ENCODE results near the gene DYTN.
"Not testable (repeated sequence)": the region's sequence is repeated elsewhere in the genome, so short reads cannot be mapped to it uniquely, and the experiment has no call there.

Gene DYTN, protein sequence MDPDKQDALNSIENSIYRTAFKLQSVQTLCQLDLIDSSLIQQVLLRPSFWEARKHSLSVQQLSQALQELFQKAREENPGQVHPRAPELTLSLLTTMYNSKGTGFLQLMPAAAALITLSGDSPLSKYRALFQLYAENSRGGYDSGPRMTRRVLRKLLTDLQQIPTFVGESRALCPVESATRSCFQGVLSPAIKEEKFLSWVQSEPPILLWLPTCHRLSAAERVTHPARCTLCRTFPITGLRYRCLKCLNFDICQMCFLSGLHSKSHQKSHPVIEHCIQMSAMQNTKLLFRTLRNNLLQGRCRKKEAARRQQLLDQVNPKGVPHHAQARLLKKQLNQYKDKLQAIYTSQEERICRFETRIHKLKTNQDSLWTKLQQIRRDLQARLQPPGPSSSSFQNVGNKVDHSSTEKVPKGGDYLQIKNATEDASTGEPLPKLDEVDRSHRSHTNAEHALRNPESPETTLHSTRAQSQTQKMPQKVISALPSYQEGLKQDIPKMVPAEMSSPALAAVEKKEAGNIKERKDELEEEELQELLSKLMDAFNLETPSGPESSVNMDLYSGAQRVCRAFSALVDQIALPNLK

DNA sequence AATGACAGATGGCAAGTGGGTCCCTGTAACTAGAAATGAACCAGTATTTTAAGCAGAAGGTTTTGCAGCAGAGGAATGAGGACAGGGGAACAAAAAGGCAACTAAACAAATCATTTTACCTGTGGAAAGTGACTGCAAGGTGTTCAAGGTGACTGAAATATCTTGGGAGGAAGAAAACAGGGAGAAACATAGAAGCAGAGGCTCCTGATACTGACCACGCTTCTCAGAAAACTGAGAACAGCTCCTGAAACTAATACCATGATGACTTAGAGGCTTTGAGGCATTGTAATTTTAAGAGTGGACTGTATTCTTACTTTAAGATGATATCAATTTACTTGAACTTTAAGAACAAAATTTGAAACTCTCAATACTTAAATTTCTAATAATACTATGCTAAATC is at the start of gene DYTN:
Gene DYTN (minus strand): TSS at position 101 of the 400 bp plus-strand sequence. CDS start 117 bp downstream, outside the sequence.
- no peak for DNase-seq (ENCODE audit: low spot score)

DNA sequence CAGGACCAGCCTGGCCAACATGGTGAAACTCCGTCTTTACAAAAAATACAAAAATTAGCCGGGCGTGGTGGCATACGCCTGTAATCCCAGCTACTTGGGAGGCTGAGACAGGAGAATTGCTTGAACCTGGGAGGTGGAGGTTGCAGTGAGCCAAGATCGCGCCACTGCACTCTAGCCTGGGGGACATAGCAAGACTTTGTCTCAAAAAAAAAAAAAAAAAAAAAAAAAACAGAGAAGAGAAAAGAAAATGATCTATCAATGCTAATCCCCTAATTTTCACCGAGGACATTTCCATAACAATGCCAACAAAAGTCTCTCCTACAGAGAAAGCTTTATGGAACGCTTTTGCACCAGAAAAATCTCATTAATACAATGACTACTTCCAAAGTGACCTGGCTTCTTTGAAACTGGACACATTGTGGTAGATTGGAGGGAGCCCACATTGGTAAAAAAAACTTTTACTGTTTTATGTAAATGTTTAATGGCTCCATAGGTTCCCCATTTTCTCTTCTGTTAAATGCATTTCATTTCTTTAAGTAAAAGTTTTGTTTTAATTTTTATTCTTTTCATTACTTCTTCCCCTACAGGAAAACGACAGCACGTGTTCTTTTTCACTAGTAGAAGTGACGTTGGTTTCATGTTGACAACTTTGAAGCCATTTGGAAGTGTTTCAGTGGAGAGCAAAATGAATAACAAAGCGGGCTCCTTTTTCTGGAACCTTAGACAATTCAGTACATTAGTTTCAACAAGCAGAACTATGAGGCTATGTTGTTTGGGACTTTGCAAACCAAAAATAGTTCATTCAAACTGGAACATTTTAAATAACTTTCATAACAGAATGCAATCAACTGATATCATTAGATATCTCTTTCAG is 48.1 kb upstream of the DYTN start:
- DNase-seq (ENCODE audit: low spot score) = no peak

DNA sequence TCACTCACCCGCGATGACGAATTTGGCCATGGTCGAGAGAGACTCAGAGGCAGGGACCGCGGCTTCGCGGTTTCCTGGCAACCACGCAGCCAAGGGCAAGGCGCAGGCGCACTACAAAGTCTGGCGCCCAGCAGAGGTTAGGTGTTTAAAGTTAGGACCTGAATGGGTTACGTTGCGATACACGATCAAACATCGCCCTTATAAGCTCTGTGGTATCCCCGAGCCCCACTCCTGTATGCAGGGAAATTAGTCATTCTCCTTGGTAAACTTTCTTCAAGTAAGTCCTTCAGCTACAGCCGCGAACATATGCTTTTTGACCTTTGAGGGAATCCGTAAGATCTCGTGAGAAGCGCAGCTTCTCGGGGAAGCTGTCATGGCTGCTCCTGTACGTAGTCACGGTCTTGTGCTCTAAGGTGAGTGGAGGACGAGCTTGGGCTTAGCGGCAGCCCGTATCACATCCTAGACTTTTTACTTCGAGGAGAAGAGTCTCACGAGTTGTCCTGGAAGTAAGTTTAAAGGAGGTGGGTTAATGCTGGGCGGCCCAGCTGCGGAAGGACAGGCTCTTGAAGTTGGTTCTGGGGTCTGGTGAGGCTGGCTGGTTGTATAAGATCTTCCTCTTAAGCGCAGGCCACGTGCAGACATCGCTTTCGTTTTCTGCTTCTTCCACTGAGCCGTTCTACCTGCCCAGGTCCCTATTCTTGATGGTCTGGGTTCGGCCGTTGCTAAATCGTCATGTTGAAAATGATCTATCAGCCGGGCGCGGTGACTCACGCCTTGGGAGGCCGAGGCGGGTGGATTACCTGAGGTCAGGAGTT is 47.3 kb upstream of the DYTN start, which contains the start of the genes FASTKD2 and MDH1B:
Gene FASTKD2 (plus strand): TSS at position 365 of the 815 bp plus-strand sequence. CDS start 1,088 bp downstream, outside the sequence.
Gene MDH1B (minus strand): TSS at position 87 of the 815 bp plus-strand sequence. CDS start 57 bp downstream, at position 30.
- DNase-seq (ENCODE audit: low spot score) = peak; percentile 88

DNA sequence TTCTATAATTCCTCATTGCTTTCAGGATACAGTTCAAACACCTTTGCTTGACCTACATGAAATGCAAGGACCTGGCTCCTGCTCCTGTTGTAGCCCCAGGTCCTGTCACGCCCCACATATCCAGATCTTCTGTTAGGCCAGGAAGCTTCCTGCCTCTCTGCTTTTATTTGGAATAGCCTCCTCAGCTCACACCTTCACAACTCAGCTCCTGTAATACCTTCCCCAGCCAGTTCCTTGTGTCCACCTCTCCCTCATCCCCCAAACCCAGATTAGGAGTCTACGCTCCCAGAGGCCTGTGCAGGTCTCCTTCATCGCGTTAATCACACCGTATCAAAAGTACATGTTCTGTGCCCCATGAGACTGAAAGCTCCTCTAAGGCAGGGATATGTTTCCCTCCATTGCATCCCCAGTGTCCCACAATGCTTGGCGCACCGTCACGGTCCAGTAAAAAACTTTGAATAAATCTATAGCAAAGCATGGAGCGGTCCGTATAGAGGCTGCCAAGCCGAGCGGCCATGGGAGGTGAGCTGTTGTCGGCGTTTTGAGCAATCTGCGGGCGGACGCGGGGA is 46.6 kb upstream of the DYTN start:
- DNase-seq (ENCODE audit: low spot score) = no peak

DNA sequence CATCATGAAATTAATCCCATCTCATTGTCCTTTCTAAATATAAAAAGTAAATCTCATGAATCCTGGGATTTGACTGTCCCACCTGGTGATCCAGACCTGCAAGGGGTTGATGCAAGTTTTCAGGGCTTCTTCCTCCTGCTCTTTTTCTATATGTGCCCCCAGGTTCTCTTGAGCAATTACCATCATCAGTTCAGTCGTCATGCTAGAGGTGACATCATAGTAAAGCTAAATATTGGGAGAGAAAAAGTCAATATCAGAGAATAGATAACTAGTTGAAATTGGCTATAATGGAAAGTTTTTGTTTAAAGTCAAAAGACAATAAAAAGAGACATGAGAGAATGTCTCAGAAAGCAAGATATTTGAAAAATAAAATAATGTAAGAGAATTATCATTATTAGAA is 38.6 kb upstream of the DYTN start:
- DNase-seq (ENCODE audit: low spot score) = no peak

DNA sequence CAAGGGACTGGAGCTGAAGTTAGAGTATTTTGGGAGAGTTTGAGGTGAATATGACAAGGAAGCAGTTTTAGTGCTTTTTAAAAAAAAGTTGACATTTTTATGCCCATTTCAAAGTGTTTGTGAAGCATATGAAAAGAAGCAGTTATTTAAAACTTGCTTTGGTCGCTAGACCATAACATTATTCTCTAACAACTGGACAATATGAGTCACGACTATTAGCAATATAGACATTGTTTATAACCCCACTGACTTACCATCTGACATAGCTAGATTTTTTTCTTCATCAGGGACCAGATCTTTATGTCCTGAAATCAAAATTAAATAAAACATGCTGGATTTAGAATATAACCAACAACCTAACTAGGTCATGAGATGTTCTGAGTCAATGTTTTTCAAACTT is 22.6 kb upstream of the DYTN start:
- no peak for DNase-seq (ENCODE audit: low spot score)

DNA sequence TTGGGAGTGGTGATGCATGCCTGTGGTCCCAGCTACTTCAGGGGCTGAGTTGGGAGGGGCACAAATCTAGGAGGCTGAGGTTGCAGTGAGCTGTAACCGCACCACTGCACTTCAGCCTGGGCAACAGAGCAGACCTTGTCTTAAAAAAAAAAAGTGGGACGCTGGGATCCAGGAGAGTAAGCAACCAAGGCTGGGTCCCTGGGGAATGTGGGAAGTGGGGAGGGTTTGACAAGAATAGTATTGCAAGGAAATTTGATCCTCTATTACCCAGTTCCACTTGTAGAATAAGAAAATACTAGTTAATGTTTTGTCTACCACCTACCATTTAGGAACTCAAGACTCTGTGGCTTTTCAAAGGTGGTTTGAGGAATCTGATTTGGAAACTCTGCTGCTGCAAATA is 21.1 kb upstream of the DYTN start:
- DNase-seq (ENCODE audit: low spot score) = no peak

DNA sequence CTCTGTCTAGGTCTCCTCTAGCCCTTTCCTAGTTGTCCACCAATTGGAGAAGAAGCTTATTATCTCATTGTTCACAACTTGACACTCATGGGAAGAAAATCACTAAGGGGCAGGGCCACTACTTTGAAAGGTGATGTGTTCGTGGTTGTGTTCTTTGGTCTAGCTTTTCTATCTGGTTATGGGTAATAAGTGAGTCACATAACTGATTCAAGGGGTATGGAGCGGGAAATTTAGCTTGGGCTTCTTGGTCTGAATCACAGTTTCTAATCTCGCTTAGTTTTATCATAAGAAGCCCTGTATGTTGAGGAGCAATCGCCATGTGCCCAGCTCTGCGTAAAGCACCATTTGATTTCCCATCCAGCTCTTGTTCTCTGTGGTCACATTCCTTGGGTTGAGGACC is 18.7 kb upstream of the DYTN start:
- no peak for DNase-seq (ENCODE audit: low spot score)

DNA sequence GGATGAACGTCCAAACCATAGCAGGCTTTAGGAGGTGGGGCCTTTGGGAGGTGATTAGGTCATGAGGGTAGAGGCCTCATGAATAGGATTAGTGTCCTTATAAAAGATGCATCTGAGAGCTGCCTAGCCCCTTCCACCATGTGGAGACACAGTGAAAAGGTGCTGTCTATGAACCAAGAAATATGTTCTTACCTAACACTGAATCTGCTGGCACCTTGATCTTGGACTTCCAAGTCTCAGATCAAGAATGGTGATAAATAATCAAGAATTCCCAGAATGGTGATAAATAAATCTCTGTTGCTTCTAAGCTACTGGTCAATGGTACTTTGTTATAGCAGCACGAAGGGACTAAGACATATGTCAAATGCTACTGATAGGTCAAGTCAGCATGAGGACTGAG is 15.1 kb upstream of the DYTN start:
- DNase-seq (ENCODE audit: low spot score) = no peak

DNA sequence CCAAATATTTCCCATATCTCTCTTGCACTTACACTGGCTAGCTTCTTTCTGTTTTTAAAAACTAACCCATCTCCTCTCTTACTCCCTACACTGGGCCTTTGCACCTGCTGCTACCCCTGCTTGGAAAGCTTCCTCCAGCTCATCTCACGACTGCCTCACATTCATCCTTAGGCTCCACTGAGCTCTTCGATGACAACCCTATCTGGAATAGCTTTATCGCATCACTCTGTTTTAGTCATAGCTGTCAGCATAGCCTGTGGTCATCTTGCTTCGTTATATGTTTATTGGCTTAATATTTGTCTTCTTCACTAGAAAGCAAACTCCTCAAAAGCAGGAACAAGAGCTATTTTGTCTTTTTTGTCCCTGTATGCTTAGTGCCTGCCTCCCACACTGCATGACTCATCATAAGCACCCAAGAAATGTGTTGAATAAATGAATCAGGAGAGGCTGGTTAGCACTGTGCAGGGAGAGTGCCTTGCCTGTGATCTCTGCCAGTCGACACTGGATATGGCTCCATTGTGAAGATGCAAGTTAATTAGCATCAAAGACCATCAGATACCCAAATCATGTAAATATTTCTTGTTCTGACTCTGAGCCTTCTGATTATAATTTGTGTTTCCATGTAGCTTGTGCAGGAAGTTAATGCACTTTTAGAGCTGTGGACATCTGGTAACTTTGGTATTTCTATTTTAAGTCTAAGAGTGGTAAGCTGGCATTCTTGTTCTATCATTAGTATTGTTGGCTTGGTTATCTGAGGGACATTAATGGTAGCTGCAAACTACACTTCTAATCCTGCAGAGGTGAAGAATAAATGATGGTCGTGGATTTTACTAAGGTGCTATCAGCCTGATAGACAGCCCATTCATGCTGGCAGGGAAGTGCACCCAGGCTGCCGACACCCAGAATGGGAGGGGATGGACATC is 10.3 kb upstream of the DYTN start:
- DNase-seq (ENCODE audit: low spot score) = no peak

DNA sequence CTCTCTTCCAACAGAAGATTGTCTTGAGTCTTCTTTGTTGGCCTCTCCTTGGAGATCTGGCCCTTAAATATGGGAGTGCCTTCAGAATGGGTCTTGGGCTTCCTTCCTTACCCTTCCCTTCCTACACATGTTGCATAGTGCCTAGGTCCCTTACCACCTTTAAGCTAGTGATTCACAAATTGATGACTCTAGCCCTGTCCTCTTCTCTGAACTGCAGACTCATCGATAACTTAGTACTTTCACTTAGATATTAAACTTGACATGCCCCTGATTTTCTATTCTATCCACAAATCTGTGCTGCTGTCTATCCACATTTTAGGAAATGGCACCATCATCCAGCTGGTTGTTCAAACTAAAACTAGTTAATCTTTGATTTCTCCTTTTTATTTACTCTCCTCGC is 9.1 kb upstream of the DYTN start:
- DNase-seq (ENCODE audit: low spot score) = no peak

DNA sequence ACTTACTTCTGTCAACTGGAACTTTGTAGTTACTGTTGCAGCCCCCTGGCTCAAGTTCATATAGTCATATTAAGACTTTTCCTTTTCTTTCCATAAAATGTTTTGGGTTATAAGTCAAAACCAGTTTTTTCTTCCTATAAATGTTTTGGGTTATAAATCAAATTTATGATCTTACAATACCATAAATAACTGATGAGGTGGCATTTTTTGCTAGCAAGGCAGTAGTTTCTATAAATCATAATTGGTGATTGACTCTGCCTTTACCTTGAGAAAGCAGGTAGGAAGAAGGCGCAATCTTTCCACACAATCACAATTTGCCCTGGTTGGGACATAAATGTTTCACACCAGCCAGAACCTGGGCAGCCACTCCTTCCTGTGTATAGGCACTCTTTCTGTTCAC is 5.1 kb upstream of the DYTN start:
- no peak for DNase-seq (ENCODE audit: low spot score)

DNA sequence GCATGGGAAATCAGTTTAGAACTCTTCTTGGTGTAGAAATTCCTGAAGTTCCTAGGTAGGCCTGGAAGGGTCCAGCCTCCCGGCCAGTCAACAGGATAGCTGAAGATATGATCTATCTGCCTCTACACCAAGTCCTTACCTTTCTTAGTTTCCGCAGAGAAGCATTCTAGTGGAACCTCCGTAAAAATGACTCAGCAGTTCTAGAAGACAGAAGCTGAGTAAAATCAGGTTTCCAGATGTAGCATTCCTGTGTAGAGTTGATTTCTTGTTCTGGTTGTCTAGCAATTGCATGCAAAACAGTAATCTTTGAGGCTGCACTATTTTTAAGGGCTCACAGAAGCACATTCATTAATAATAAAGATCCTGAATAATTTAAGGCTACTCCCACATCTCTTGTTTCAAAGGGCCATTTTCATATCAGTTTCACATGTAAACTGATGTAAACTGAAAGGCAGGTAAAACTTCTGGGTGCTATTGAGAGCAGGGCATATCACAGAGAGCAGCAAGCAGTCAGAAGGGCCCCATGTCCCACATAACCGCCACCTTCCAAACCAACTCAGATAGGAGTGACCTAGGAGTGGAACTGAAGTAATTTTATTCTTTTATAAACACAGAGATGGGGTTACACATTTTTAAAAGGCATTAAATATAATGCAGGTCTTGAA is 3.2 kb upstream of the DYTN start:
- no peak for DNase-seq (ENCODE audit: low spot score)

DNA sequence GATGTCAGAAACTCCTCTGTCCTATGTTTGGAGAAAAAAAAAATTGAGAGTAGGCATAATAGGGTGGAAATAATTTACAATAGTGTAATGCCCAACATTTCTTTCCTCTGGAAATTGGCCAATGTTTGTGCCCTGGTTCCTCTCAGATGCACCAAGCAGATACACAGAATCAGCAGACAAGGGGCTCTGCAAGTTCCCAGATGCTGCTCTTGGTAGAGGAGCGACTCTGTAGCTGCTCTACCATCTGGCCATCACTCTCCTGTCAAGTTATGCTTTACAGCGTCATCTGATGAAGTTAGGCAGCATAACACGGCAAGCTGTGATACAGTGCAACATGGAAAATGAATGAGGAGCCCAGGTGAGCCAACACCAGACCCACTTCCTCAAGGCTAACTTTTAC is 1.6 kb downstream of the DYTN start:
- DNase-seq (ENCODE audit: low spot score) = no peak

DNA sequence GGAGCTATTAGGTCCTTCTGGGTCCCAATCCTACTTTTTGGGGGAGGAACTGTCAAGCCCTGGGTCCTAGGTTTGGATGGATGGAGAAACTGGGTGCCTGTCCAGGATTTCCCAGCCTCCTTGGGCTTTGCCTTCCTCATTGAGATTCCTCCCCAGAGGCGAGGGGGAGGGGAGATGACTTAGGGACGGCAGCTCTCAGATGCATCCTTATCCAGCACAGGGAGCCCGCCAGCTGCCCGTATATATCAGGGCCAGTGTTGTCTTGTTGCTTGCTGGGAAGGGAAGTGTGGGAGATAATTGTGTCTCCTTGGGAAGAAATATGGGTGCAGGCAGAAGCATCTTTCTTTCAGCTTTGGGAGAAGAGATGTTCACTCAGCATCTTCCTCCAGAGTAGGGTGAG is 3.0 kb downstream of the DYTN start:
- DNase-seq (ENCODE audit: low spot score) = not testable (repeated sequence)

DNA sequence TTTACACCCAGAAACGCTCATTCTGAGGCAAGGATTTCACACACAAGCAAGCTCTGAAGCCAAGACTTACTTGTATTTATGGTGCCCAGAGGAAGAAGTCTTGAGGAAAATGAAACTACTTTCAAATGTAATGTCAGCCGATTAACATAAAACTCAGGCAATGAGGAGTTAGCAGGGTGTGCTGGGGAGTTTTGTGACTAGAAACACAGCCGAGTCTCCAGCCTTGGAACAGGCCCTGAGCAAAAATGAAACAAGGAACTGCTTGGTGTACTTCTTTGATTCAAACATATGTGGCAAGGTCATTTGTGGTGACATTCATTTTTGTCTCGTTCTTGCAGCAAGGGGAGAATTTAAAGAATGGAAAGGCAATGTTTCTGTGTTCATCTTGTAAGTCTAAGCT is 4.5 kb downstream of the DYTN start:
- peak; percentile 23 for DNase-seq (ENCODE audit: low spot score)

DNA sequence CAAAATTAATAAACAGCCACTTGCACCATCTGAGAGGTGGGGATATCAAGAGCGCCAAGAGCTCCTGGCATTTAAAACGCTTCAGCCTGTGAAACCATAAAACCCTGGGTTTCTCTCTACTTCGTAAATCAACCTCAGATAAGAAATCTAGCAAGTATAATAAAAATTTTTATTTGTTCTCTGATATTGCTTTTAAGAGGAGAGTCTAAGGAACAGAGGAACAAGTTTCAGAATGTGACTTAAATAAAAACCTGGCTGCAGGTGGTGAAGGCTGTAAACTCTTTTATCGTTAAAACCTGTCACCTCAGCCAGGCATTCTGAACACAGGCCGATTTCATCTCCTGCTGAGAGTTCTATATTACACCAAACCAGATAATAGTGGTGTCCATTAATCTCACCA is 9.9 kb downstream of the DYTN start:
- no peak for DNase-seq (ENCODE audit: low spot score)

DNA sequence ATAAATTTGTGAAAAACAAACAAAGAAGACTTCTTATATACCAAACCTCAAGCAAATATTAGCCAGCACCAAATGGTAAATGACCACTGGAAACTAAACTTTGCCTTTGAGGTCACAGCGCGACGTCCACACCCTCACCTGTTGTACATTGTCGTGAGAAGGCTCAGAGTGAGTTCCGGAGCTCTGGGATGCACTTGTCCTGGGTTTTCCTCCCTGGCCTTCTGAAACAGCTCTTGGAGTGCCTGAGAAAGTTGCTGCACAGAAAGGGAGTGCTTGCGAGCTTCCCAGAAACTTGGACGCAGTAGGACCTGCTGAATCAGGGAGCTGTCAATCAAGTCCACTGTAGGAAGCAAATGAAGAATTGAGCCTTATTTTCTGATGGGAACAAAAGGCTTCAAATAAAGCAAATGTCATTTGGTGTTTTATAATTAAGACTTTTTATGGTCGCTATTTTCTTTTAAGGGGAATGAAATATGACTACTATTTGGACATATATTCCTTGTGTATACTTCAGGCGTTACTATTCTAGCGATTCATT is 11.0 kb downstream of the DYTN start:
- DNase-seq (ENCODE audit: low spot score) = no peak

DNA sequence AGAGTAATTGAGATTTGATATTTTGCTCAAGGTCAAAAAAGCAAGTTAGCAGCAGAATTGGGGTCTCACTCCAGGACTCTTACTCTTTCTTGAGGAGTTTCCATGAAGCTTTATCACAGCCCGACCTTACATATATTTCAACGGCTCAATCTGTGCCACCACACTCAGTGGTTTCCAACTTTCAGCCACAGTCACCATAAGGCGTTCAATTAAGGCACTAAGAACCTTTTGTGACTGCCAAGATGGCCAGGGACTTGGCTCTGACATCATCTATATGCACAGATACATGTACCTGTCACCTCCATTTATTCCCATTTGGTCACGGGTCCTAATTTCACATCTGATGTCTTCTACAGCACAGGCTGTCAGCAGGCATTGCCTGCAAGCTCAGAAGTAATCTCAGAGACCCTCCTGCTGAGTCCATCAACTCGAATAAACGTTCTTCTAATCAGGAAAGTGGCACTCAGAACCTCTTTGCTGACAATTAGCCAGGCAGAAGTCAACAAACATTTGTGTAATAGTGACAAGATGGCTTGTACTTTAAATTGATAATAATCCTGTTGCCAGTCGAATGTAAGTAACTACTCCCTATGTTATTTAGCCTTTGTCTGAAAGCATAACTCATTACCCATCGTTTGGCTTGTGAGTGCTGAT is 16.1 kb downstream of the DYTN start:
- DNase-seq (ENCODE audit: low spot score) = no peak

Measured in globus pallidus (tissue), 1 donor.